ENCODE data around the gene AHR.
A peak's percentile ranks its signal among the peaks of the same experiment; 100 is the strongest.

AHR gene

DNA sequence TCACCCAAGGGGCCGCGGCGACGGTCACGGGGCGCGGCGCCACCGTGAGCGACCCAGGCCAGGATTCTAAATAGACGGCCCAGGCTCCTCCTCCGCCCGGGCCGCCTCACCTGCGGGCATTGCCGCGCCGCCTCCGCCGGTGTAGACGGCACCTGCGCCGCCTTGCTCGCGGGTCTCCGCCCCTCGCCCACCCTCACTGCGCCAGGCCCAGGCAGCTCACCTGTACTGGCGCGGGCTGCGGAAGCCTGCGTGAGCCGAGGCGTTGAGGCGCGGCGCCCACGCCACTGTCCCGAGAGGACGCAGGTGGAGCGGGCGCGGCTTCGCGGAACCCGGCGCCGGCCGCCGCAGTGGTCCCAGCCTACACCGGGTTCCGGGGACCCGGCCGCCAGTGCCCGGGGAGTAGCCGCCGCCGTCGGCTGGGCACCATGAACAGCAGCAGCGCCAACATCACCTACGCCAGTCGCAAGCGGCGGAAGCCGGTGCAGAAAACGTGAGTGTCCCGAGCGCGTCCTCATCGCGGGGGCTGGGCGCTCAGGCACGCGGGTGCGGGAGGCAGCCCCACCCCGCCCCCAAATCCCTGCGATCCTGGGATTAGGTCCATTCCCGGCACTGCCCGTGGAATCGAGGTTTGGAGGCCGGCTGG, 509 bp downstream of the AHR start:
- POLR2A ChIA-PET, result interaction anchor here (0.7 to 2.0 kb wide), 15 partner anchors 9 to 320 kb away, joined by 3 to 22 read pairs (median 3); no protein-coding TSS in a partner anchor
- Histone ChIP-seq H3K4me3 (ENCODE audit: low read depth, low read length) (peak overlapping the region; percentile 99), H3K27ac (ENCODE audit: extremely low read depth, low read depth, low read length) (peak overlapping the region; percentile 87), H3K4me1 (ENCODE audit: control insufficient read depth, insufficient read depth, low read length) (peaks cover 18% of the 10 kb centered on the region), H3K9me3 (ENCODE audit: control insufficient read depth, insufficient read depth, low read depth, low read length) (no peaks in the 10 kb centered on the region), H3K36me3 (ENCODE audit: control insufficient read depth in 2 of 2, insufficient read depth in 1 of 2, low read length in 2 of 2) (no peaks in the 10 kb centered on the region)
- CTCF ChIA-PET, result interaction anchor here (0.5 kb wide), 1 partner anchor 89 kb away, joined by 3 read pairs; no protein-coding TSS in a partner anchor
- TF ChIP-seq ZNF776 (tag by site-specific recombination; IDR thresholded peaks at IDR 0.05; ENCODE audit: borderline replicate concordance) (no peak), ZNF670 (tag by site-specific recombination; IDR thresholded peaks at IDR 0.05; ENCODE audit: low read depth) (no peak), ZIC2 (tag by site-specific recombination; IDR thresholded peaks at IDR 0.05) (no peak), ZNF521 (tag by site-specific recombination; IDR thresholded peaks at IDR 0.05) (no peak), ZNF404 (tag by site-specific recombination; IDR thresholded peaks at IDR 0.05) (no peak), ZBTB48 (tag by site-specific recombination; IDR thresholded peaks at IDR 0.05) (0 out of 2 replicates have a peak, but pooled peaks have one; percentile 16), ZNF202 (tag by site-specific recombination; IDR thresholded peaks at IDR 0.05; ENCODE audit: borderline replicate concordance) (no peak), KLF1 (tag by site-specific recombination; IDR thresholded peaks at IDR 0.05) (no peak), ZNF23 (tag by site-specific recombination; IDR thresholded peaks at IDR 0.05; ENCODE audit: borderline replicate concordance) (no peak), ZNF302 (tag by site-specific recombination; IDR thresholded peaks at IDR 0.05; ENCODE audit: low read depth) (no peak), ZNF248 (tag by site-specific recombination; IDR thresholded peaks at IDR 0.05) (no peak), ZNF10 (tag by site-specific recombination; IDR thresholded peaks at IDR 0.05) (no peak), ZNF121 (tag by site-specific recombination; IDR thresholded peaks at IDR 0.05) (no peak), ZNF140 (tag by site-specific recombination; IDR thresholded peaks at IDR 0.05) (no peak), ZBTB20 (tag by site-specific recombination; IDR thresholded peaks at IDR 0.05) (peak; percentile 32; the same call in 1 of the 2 replicates), ZNF600 (tag by site-specific recombination; IDR thresholded peaks at IDR 0.05) (no peak), RBAK (tag by site-specific recombination; IDR thresholded peaks at IDR 0.05) (no peak), ZNF155 (tag by site-specific recombination; IDR thresholded peaks at IDR 0.05) (no peak), ZNF792 (tag by site-specific recombination; IDR thresholded peaks at IDR 0.05) (no peak)
- TF ChIP-seq, protein P1, sequence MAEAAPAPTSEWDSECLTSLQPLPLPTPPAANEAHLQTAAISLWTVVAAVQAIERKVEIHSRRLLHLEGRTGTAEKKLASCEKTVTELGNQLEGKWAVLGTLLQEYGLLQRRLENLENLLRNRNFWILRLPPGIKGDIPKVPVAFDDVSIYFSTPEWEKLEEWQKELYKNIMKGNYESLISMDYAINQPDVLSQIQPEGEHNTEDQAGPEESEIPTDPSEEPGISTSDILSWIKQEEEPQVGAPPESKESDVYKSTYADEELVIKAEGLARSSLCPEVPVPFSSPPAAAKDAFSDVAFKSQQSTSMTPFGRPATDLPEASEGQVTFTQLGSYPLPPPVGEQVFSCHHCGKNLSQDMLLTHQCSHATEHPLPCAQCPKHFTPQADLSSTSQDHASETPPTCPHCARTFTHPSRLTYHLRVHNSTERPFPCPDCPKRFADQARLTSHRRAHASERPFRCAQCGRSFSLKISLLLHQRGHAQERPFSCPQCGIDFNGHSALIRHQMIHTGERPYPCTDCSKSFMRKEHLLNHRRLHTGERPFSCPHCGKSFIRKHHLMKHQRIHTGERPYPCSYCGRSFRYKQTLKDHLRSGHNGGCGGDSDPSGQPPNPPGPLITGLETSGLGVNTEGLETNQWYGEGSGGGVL (tag by site-specific recombination; IDR thresholded peaks at IDR 0.05), result no peak
- TF ChIP-seq, protein P2, sequence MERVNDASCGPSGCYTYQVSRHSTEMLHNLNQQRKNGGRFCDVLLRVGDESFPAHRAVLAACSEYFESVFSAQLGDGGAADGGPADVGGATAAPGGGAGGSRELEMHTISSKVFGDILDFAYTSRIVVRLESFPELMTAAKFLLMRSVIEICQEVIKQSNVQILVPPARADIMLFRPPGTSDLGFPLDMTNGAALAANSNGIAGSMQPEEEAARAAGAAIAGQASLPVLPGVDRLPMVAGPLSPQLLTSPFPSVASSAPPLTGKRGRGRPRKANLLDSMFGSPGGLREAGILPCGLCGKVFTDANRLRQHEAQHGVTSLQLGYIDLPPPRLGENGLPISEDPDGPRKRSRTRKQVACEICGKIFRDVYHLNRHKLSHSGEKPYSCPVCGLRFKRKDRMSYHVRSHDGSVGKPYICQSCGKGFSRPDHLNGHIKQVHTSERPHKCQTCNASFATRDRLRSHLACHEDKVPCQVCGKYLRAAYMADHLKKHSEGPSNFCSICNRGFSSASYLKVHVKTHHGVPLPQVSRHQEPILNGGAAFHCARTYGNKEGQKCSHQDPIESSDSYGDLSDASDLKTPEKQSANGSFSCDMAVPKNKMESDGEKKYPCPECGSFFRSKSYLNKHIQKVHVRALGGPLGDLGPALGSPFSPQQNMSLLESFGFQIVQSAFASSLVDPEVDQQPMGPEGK (tag by site-specific recombination; IDR thresholded peaks at IDR 0.05), result peak; percentile 13; the same call in 1 of the 2 replicates
- TF ChIP-seq, protein P3, sequence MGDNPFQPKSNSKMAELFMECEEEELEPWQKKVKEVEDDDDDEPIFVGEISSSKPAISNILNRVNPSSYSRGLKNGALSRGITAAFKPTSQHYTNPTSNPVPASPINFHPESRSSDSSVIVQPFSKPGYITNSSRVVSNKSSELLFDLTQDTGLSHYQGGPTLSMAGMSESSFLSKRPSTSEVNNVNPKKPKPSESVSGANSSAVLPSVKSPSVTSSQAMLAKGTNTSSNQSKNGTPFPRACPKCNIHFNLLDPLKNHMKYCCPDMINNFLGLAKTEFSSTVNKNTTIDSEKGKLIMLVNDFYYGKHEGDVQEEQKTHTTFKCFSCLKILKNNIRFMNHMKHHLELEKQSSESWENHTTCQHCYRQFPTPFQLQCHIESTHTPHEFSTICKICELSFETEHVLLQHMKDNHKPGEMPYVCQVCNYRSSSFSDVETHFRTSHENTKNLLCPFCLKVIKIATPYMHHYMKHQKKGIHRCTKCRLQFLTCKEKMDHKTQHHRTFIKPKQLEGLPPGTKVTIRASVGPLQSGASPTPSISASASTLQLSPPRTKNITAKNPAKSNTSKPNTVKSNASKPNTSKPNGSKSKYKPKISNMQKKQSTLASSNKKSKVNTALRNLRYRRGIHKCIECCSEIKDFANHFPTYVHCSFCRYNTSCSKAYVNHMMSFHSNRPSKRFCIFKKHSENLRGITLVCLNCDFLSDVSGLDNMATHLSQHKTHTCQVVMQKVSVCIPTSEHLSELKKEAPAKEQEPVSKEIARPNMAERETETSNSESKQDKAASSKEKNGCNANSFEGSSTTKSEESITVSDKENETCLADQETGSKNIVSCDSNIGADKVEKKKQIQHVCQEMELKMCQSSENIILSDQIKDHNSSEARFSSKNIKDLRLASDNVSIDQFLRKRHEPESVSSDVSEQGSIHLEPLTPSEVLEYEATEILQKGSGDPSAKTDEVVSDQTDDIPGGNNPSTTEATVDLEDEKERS (tag by site-specific recombination; IDR thresholded peaks at IDR 0.05), result no peak
- TF ChIP-seq, protein P4, sequence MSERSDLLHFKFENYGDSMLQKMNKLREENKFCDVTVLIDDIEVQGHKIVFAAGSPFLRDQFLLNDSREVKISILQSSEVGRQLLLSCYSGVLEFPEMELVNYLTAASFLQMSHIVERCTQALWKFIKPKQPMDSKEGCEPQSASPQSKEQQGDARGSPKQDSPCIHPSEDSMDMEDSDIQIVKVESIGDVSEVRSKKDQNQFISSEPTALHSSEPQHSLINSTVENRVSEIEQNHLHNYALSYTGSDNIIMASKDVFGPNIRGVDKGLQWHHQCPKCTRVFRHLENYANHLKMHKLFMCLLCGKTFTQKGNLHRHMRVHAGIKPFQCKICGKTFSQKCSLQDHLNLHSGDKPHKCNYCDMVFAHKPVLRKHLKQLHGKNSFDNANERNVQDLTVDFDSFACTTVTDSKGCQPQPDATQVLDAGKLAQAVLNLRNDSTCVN (tag by site-specific recombination; optimal IDR thresholded peaks at IDR 0.05), result peak; percentile 88
- TF ChIP-seq, protein P5, sequence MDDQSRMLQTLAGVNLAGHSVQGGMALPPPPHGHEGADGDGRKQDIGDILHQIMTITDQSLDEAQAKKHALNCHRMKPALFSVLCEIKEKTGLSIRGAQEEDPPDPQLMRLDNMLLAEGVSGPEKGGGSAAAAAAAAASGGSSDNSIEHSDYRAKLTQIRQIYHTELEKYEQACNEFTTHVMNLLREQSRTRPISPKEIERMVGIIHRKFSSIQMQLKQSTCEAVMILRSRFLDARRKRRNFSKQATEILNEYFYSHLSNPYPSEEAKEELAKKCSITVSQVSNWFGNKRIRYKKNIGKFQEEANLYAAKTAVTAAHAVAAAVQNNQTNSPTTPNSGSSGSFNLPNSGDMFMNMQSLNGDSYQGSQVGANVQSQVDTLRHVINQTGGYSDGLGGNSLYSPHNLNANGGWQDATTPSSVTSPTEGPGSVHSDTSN (CRISPR knock-in tag; IDR thresholded peaks at IDR 0.05), result no peak
- TF ChIP-seq, protein P6, sequence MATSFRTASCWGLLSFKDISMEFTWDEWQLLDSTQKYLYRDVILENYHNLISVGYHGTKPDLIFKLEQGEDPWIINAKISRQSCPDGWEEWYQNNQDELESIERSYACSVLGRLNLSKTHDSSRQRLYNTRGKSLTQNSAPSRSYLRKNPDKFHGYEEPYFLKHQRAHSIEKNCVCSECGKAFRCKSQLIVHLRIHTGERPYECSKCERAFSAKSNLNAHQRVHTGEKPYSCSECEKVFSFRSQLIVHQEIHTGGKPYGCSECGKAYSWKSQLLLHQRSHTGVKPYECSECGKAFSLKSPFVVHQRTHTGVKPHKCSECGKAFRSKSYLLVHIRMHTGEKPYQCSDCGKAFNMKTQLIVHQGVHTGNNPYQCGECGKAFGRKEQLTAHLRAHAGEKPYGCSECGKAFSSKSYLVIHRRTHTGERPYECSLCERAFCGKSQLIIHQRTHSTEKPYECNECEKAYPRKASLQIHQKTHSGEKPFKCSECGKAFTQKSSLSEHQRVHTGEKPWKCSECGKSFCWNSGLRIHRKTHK (tag by site-specific recombination; IDR thresholded peaks at IDR 0.05), result no peak
